ENCODE measurements around the gene BEX5. TPM values are rescaled to one million over a fixed set of nuclear protein-coding genes. Genes with fewer than 3 reads are reported as not detected.
"Not testable (repeated sequence)": the region's sequence is repeated elsewhere in the genome, so short reads cannot be mapped to it uniquely, and the experiment has no call there.

The BEX5 gene
- total RNA-seq, 1 donor from 2014 or later = 1.6 TPM

- H3K4me2 ChIP-seq (ENCODE audit: low read length); H3K27ac Mint-ChIP-seq (ENCODE audit: unreplicated experiment); H3K4me3 ChIP-seq (ENCODE audit: insufficient read depth, low read depth, low read length); H3K4me1 Mint-ChIP-seq (ENCODE audit: low read depth, unreplicated experiment); H3K4me1 ChIP-seq (ENCODE audit: insufficient read depth, low read length); DNase-seq (ENCODE audit: low read depth); H3K79me2 ChIP-seq (ENCODE audit: insufficient read depth, low read length); H3K27me3 ChIP-seq (ENCODE audit: insufficient read depth, low read length); H3K9me3 Mint-ChIP-seq (ENCODE audit: unreplicated experiment); H4K20me1 ChIP-seq (ENCODE audit: insufficient read depth, low read length); H3K27ac ChIP-seq (ENCODE audit: low read depth, low read length); H3K9ac ChIP-seq (ENCODE audit: low read length); H3K36me3 Mint-ChIP-seq (ENCODE audit: low read depth, unreplicated experiment); H3K36me3 ChIP-seq (ENCODE audit: insufficient read depth, low read length); H2AFZ ChIP-seq (ENCODE audit: low read depth, low read length); FAIRE-seq; H3K9me3 ChIP-seq (ENCODE audit: insufficient read depth, low read depth, low read length); H3K27me3 Mint-ChIP-seq (ENCODE audit: low read depth, unreplicated experiment); H3K4me3 Mint-ChIP-seq (ENCODE audit: unreplicated experiment): not testable (repeated sequence)
Observed at GRCh38 chrX:102140876-102141275, 14.9 kb downstream of the BEX5 start.

- H3K27me3 Mint-ChIP-seq (ENCODE audit: low read depth, unreplicated experiment) = peaks cover 9% of the 10 kb centered on the region
- H4K20me1 ChIP-seq (ENCODE audit: insufficient read depth, low read length) = no peaks in the 10 kb centered on the region
Observed at GRCh38 chrX:102138064-102138463, 17.7 kb downstream of the BEX5 start.

GRCh38 chrX:102129473-102129872 is 26.3 kb downstream of the BEX5 start:
- H3K79me2 ChIP-seq (ENCODE audit: insufficient read depth, low read length) = no peaks in the 10 kb centered on the region
- Mint-ChIP-seq H3K36me3 (ENCODE audit: low read depth, unreplicated experiment) (no peaks in the 10 kb centered on the region), H3K9me3 (ENCODE audit: unreplicated experiment) (no peaks in the 10 kb centered on the region), H3K27me3 (ENCODE audit: low read depth, unreplicated experiment) (peaks cover 29% of the 10 kb centered on the region), H3K4me3 (ENCODE audit: unreplicated experiment) (no peak overlapping the region), H3K4me1 (ENCODE audit: low read depth, unreplicated experiment) (no peaks in the 10 kb centered on the region), H3K27ac (ENCODE audit: unreplicated experiment) (no peak overlapping the region)
- H3K36me3 ChIP-seq (ENCODE audit: insufficient read depth, low read length) = no peaks in the 10 kb centered on the region
- H3K4me3 ChIP-seq (ENCODE audit: insufficient read depth, low read depth, low read length) = no peak overlapping the region
- TF ChIP-seq EZH2 (IDR thresholded peaks at IDR 0.05; ENCODE audit: insufficient read depth, low read length) (no peak), CTCF (IDR thresholded peaks at IDR 0.05; ENCODE audit: insufficient read depth, low read depth, low read length) (no peak)
- H4K20me1 ChIP-seq (ENCODE audit: insufficient read depth, low read length) = no peaks in the 10 kb centered on the region
- no peaks in the 10 kb centered on the region for H3K9me3 ChIP-seq (ENCODE audit: insufficient read depth, low read depth, low read length)
- no peak overlapping the region for H3K9ac ChIP-seq (ENCODE audit: low read length)
- FAIRE-seq (peak; percentile 91), DNase-seq (ENCODE audit: low read depth) (no peak)
- no peak overlapping the region for H2AFZ ChIP-seq (ENCODE audit: low read depth, low read length)
- no peaks in the 10 kb centered on the region for H3K4me1 ChIP-seq (ENCODE audit: insufficient read depth, low read length)
- H3K27me3 ChIP-seq (ENCODE audit: insufficient read depth, low read length) = no peaks in the 10 kb centered on the region
- H3K27ac ChIP-seq (ENCODE audit: low read depth, low read length) = no peak overlapping the region
- no peak overlapping the region for H3K4me2 ChIP-seq (ENCODE audit: low read length)

More at GRCh38 chrX:102138064-102138463, 17.7 kb downstream of the BEX5 start:
- Histone ChIP-seq H3K4me3 (ENCODE audit: insufficient read depth, low read depth, low read length) (no peak overlapping the region), H2AFZ (ENCODE audit: low read depth, low read length) (no peak overlapping the region), H3K27me3 (ENCODE audit: insufficient read depth, low read length) (no peaks in the 10 kb centered on the region), H3K4me1 (ENCODE audit: insufficient read depth, low read length) (no peaks in the 10 kb centered on the region), H3K9me3 (ENCODE audit: insufficient read depth, low read depth, low read length) (no peaks in the 10 kb centered on the region), H3K27ac (ENCODE audit: low read depth, low read length) (no peak overlapping the region), H3K79me2 (ENCODE audit: insufficient read depth, low read length) (no peaks in the 10 kb centered on the region), H3K4me2 (ENCODE audit: low read length) (no peak overlapping the region), H3K9ac (ENCODE audit: low read length) (no peak overlapping the region), H3K36me3 (ENCODE audit: insufficient read depth, low read length) (no peaks in the 10 kb centered on the region)
- no peaks in the 10 kb centered on the region for H3K4me1 Mint-ChIP-seq (ENCODE audit: low read depth, unreplicated experiment)
- no peaks in the 10 kb centered on the region for H3K36me3 Mint-ChIP-seq (ENCODE audit: low read depth, unreplicated experiment)
- no peak overlapping the region for H3K4me3 Mint-ChIP-seq (ENCODE audit: unreplicated experiment)
- no peak for TF ChIP-seq CTCF (IDR thresholded peaks at IDR 0.05; ENCODE audit: insufficient read depth, low read depth, low read length)
- no peak for TF ChIP-seq EZH2 (IDR thresholded peaks at IDR 0.05; ENCODE audit: insufficient read depth, low read length)
- no peak overlapping the region for H3K27ac Mint-ChIP-seq (ENCODE audit: unreplicated experiment)
- FAIRE-seq (no peak), DNase-seq (ENCODE audit: low read depth) (no peak)
- no peaks in the 10 kb centered on the region for H3K9me3 Mint-ChIP-seq (ENCODE audit: unreplicated experiment)

Measured in astrocyte (in vitro differentiated cells and primary cell).